HG03108 (cell line): ENCODE measurements around the gene RAB3IL1.

Source experiments
- ATAC-seq: cut with Tn5 transposase; IDR thresholded peaks from one replicate; pipeline ENCODE4 v1.9.1; 2021; ENCODE audit warnings: moderate library complexity; ENCODE audit not compliant: unreplicated experiment

The RAB3IL1 gene

DNA sequence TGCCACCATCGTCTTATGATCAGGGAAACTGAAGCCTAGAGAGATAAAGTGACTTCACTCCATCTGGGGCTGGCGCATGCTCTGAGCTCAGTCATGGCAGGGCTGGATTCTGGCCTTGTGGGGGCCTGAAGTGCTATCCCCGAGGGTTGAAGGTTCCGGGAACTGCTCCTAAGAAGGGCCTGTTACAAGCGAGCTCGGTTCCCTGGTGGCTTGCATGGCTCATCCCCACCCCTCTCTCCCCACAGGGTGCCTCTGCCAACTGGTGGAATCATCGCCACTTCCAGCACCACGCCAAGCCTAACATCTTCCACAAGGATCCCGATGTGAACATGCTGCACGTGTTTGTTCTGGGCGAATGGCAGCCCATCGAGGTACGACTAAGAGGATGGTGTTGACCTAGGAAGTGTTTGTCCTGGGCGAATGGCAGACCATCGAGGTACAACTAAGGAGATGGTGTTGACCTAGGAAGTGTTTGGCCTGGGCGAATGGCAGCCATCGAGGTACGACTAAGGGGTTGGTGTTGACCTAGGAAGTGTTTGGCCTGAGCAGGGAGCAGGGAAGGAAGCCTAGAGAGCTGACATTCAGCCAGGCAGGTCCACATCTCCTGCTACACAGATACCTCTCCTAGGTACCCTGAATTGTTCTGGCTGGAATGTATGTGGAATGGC, 69.3 kb downstream of the RAB3IL1 start:
- ATAC-seq = no peak
